ENCODE results near the gene PRAF2.

The PRAF2 gene

GRCh38 chrX:49073601-49074575 lies at the start of gene PRAF2:
PRAF2 (minus strand) TSS chrX:49074002; CDS start chrX:49073987, 15 bp downstream.
- DNase-seq (ENCODE audit: low read depth in 2 of 2): peak; percentile 74 to 82

- no peak for DNase-seq (ENCODE audit: low read depth in 2 of 2)
Measured at GRCh38 chrX:49122499-49122898, 48.7 kb upstream of the PRAF2 start.

- no peak for DNase-seq (ENCODE audit: low read depth in 2 of 2)
Measured at GRCh38 chrX:49120091-49120490, 46.3 kb upstream of the PRAF2 start.

GRCh38 chrX:49117581-49117980 lies 43.8 kb upstream of the PRAF2 start:
- DNase-seq (ENCODE audit: low read depth in 2 of 2): no peak

- no peak for DNase-seq (ENCODE audit: low read depth in 2 of 2)
Measured at GRCh38 chrX:49116716-49117115, 42.9 kb upstream of the PRAF2 start.

GRCh38 chrX:49116076-49116475 lies 42.3 kb upstream of the PRAF2 start:
- no peak for DNase-seq (ENCODE audit: low read depth in 2 of 2)

- DNase-seq (ENCODE audit: low read depth in 2 of 2): no peak
Measured at GRCh38 chrX:49111791-49112190, 38.0 kb upstream of the PRAF2 start.

- DNase-seq (ENCODE audit: low read depth in 2 of 2): no peak
Measured at GRCh38 chrX:49110417-49110816, 36.6 kb upstream of the PRAF2 start.

- DNase-seq (ENCODE audit: low read depth in 2 of 2): no peak
Measured at GRCh38 chrX:49108641-49109040, 34.8 kb upstream of the PRAF2 start.

- no peak for DNase-seq (ENCODE audit: low read depth in 2 of 2)
Measured at GRCh38 chrX:49106930-49107329, 33.1 kb upstream of the PRAF2 start.

GRCh38 chrX:49106296-49106695 lies 32.5 kb upstream of the PRAF2 start:
- no peak for DNase-seq (ENCODE audit: low read depth in 2 of 2)

- no peak for DNase-seq (ENCODE audit: low read depth in 2 of 2)
Measured at GRCh38 chrX:49103637-49104036, 29.8 kb upstream of the PRAF2 start.

GRCh38 chrX:49102190-49102589 lies 28.4 kb upstream of the PRAF2 start:
- no peak for DNase-seq (ENCODE audit: low read depth in 2 of 2)

- DNase-seq (ENCODE audit: low read depth in 2 of 2): no peak
Measured at GRCh38 chrX:49101629-49101984, 27.8 kb upstream of the PRAF2 start.

- DNase-seq (ENCODE audit: low read depth in 2 of 2): peak; percentile 73 to 79
Measured at GRCh38 chrX:49100704-49101628, 27.2 kb upstream of the PRAF2 start.

GRCh38 chrX:49096419-49096818 lies 22.6 kb upstream of the PRAF2 start:
- no peak for DNase-seq (ENCODE audit: low read depth in 2 of 2)

- no peak for DNase-seq (ENCODE audit: low read depth in 2 of 2)
Measured at GRCh38 chrX:49089553-49089952, 15.8 kb upstream of the PRAF2 start.

GRCh38 chrX:49082271-49082871 lies 8.6 kb upstream of the PRAF2 start:
- no peak for DNase-seq (ENCODE audit: low read depth in 2 of 2)

GRCh38 chrX:49079489-49080428 lies 6.0 kb upstream of the PRAF2 start, which contains the start of gene WDR45:
WDR45 (minus strand) TSS chrX:49079887; CDS start chrX:49078095, 1,792 bp downstream.
- DNase-seq (ENCODE audit: low read depth in 2 of 2): peak; percentile 54 to 58

GRCh38 chrX:49077941-49078340 lies 4.1 kb upstream of the PRAF2 start:
- DNase-seq (ENCODE audit: low read depth in 2 of 2): no peak

- no peak for DNase-seq (ENCODE audit: low read depth in 2 of 2)
Measured at GRCh38 chrX:49075347-49075746, 1.5 kb upstream of the PRAF2 start.

All from activated CD8-positive, alpha-beta memory T cell treated with anti-CD3 and anti-CD28 coated beads for 4 hours (primary cell).